HepG2 (cell line): ENCODE results near the gene TMED5. TPM values are rescaled to one million over a fixed set of nuclear protein-coding genes. Genes with fewer than 3 reads are reported as not detected.
A peak's percentile ranks its signal among the peaks of the same experiment; 100 is the strongest.

ENCODE experiments used
- ATAC-seq: fragments of 200-7000 bp; cut with Tn5 transposase; 3 replicates; pipeline ENCODE4 v1.9.1; 2020; ENCODE audit warnings: mild to moderate bottlenecking, moderate library complexity
- BruUV-seq: library from RNA; stranded (reverse); fragments of 400-500 nt; replicated peaks from 2 replicates; lab custom pipeline; 2021; lab: Mats Ljungman, UMichigan
- CTCF ChIA-PET: fragments of 300-600 bp; formaldehyde crosslinking; extraction: SDS; loops from one replicate; lab custom pipeline; 2021; ENCODE audit warnings: low total read pairs, inconsistent platforms, low intra/inter-chr PET ratio; lab: Yijun Ruan, JAX
- POLR2A ChIA-PET: fragments of 350-600 bp; sonication (Branson Sonifier 250); formaldehyde crosslinking; loops from one replicate; lab custom pipeline; 2020; ENCODE audit warnings: antibody characterized with exemption, inconsistent platforms; lab: Yijun Ruan, JAX
- DNase-seq: peaks from one replicate; pipeline ENCODE4 v3.0.0-alpha.2; 2015; ENCODE audit warnings: low spot score
- FAIRE-seq: peaks from 3 replicates; lab custom pipeline; 2011; peaks lifted over from hg19 to GRCh38; lab: Jason Lieb, UNC
- H2AFZ ChIP-seq: one replicate; pipeline ENCODE4 v1.6.1; 2011; ENCODE audit warnings: low read length, inconsistent platforms
- H3K27ac ChIP-seq: fragments of 300-600 bp; 3 replicates; pipeline ENCODE4 v1.8.0; 2011; ENCODE audit warnings: mixed run types, mild to moderate bottlenecking, mixed read lengths, low read length, inconsistent platforms; ENCODE audit not compliant: insufficient read depth; ENCODE audit errors: extremely low read length
- H3K27me3 ChIP-seq, 2 experiments: fragments of 200-600 bp in 1 of 2; 2 replicates in 1 of 2; 3 replicates in 1 of 2; pipeline versions ENCODE4 v1.6.0 to v1.8.0; 2011; ENCODE audit warnings: low read length in 2 of 2, mild to moderate bottlenecking in 2 of 2, moderate library complexity in 2 of 2, inconsistent platforms in 1 of 2; ENCODE audit not compliant: insufficient read depth in 2 of 2, control insufficient read depth in 1 of 2
- H3K36me3 ChIP-seq, 2 experiments: fragments of 200-600 bp in 1 of 2; replicated peaks in 1 of 2; 2 replicates in 1 of 2; 3 replicates in 1 of 2; pipeline versions ENCODE4 v1.5.1 to v1.8.0; 2011; ENCODE audit warnings: low read length in 2 of 2, inconsistent platforms in 1 of 2; ENCODE audit not compliant: insufficient read depth in 2 of 2, control insufficient read depth in 1 of 2
- H3K4me1 ChIP-seq: 2 replicates; pipeline ENCODE4 v1.5.1; 2012; ENCODE audit warnings: low read length, inconsistent platforms; ENCODE audit not compliant: insufficient read depth
- H3K4me2 ChIP-seq: 2 replicates; pipeline ENCODE4 v1.6.0; 2011; ENCODE audit warnings: low read depth, low read length, inconsistent platforms
- H3K4me3 ChIP-seq, 3 experiments: fragments of 200-600 bp in 1 of 3; sonication (generic), shearing (Covaris generic) in 1 of 3; replicated peaks in 1 of 3; 2 replicates each; pipeline ENCODE4 v1.5.1; 2011 to 2016; ENCODE audit warnings: low read length in 3 of 3, inconsistent platforms in 2 of 3, low read depth in 2 of 3, mild to moderate bottlenecking in 2 of 3, control low read depth in 1 of 3, mixed read lengths in 1 of 3; ENCODE audit not compliant: insufficient read depth in 1 of 3
- H3K79me2 ChIP-seq: one replicate; pipeline ENCODE4 v1.6.1; 2011; ENCODE audit warnings: low read length, inconsistent platforms; ENCODE audit not compliant: insufficient read depth
- H3K9ac ChIP-seq: 2 replicates; pipeline ENCODE4 v1.6.0; 2011; ENCODE audit warnings: mild to moderate bottlenecking, low read depth, low read length, inconsistent platforms; ENCODE audit not compliant: insufficient read depth
- H3K9me3 ChIP-seq: 2 replicates; pipeline ENCODE4 v1.5.1; 2012; ENCODE audit warnings: mild to moderate bottlenecking, low read length
- H4K20me1 ChIP-seq: 2 replicates; pipeline ENCODE4 v1.6.0; 2011; ENCODE audit warnings: inconsistent platforms, mild to moderate bottlenecking, low read length, moderate library complexity; ENCODE audit not compliant: insufficient read depth
- ARID2 ChIP-seq: sonication (generic); formaldehyde crosslinking; IDR thresholded peaks from 2 replicates; pipeline ENCODE4 v1.8.1; 2022; ENCODE audit warnings: mild to moderate bottlenecking, missing genetic modification reagents, borderline replicate concordance
- HDAC2 ChIP-seq: sonication (generic); formaldehyde crosslinking; IDR thresholded peaks from 2 replicates; pipeline ENCODE4 v1.4.0; 2020; ENCODE audit warnings: missing genetic modification reagents
- MAFF ChIP-seq: IDR thresholded peaks from 2 replicates; pipeline ENCODE4 v1.6.1; 2011; ENCODE audit warnings: low read depth, low read length, improper control_type of control experiment
- POLR2AphosphoS5 ChIP-seq: IDR thresholded peaks from 2 replicates; pipeline ENCODE4 v1.6.1; 2012; ENCODE audit warnings: low read depth, low read length
- RAD21 ChIP-seq: fragments of 450-650 bp; formaldehyde crosslinking; IDR thresholded peaks from 2 replicates; pipeline ENCODE4 v1.5.0; 2020; ENCODE audit warnings: mild to moderate bottlenecking
- REL ChIP-seq: sonication (generic); formaldehyde crosslinking; conservative IDR thresholded peaks from 2 replicates; pipeline ENCODE4 v1.8.0; 2022; ENCODE audit warnings: mild to moderate bottlenecking, missing genetic modification reagents, moderate library complexity
- SALL1 ChIP-seq: sonication (generic); formaldehyde crosslinking; IDR thresholded peaks from 2 replicates; pipeline ENCODE4 v1.8.0; 2022; ENCODE audit warnings: mild to moderate bottlenecking, missing genetic modification reagents
- ZNF354B ChIP-seq: sonication (generic); formaldehyde crosslinking; IDR thresholded peaks from 2 replicates; pipeline ENCODE4 v1.8.0; 2022; ENCODE audit warnings: mild to moderate bottlenecking, missing genetic modification reagents
- WGBS: methylation state at CpG from one replicate; pipeline ENCODE4 v1.1.6; 2017; ENCODE audit warnings: low lambda C conversion rate; 5-methylcytosine and 5-hydroxymethylcytosine counted together
- in situ Hi-C: cut with HindIII; loops from 2 replicates; pipeline ENCODE4 v1.10.0; 2017; ENCODE audit warnings: low pct_unique_long_range_greater_than_20kb; ENCODE audit not compliant: extremely low pct_ligation_motif_present
- intact Hi-C: fragments of 100-400 bp; cut with micrococcal nuclease; formaldehyde crosslinking; loops from one replicate; pipeline ENCODE4 v1.10.0; 2022; ENCODE audit not compliant: unreplicated experiment
- polyA plus RNA-seq, 8 experiments: library from polyadenylated mRNA; depleted of rRNA in 3 of 8; stranded (reverse) in 7 of 8; unstranded in 1 of 8; fragments of >200 nt; fragmentation: Illumina TruSeq in 4 of 8; extraction: Trizol in 4 of 8; gene quantifications; 2 replicates each; pipeline versions ENCODE4 v1.2.1 to v1.2.3, GENCODE V29; 2011 to 2016; ENCODE audit warnings: low read depth in 4 of 8, missing spikeins in 1 of 8, mixed read lengths in 1 of 8; ENCODE audit not compliant: insufficient read depth in 1 of 8
- total RNA-seq, 5 experiments: library from RNA; depleted of rRNA; stranded (reverse); fragments of >200 nt; fragmentation: Illumina TruSeq; extraction: Trizol; gene quantifications; 2 replicates each; pipeline ENCODE4 v1.2.3, GENCODE V29; 2016; ENCODE audit warnings: low read depth in 1 of 5
- TF ChIP-seq, protein P1 (sequence below): sonication (generic); formaldehyde crosslinking; IDR thresholded peaks from 2 replicates; pipeline ENCODE4 v1.4.0; 2020; ENCODE audit warnings: missing genetic modification reagents
- TF ChIP-seq, protein P2 (sequence below): sonication (generic); formaldehyde crosslinking; IDR thresholded peaks from 2 replicates; pipeline ENCODE4 v1.5.0; 2020; ENCODE audit warnings: mild to moderate bottlenecking, missing genetic modification reagents, borderline replicate concordance
- TF ChIP-seq, protein P3 (sequence below): sonication (generic); formaldehyde crosslinking; IDR thresholded peaks from 2 replicates; pipeline ENCODE4 v1.8.0; 2022; ENCODE audit warnings: low read depth, missing genetic modification reagents

The TMED5 gene
- total and polyA plus RNA-seq, 2 of the 13 experiments (the other 11 are each of a cell fraction or from before 2014, with no cell fraction given), result 58.1 to 99.0 TPM

- peak within 1 kb of the TSS; percentile 90 for H3K9ac ChIP-seq
- peaks cover 2 to 4% of the 10 kb centered on the region in 2 experiments; a peak in 2 of 5 replicates for H3K36me3 ChIP-seq
- ChIA-PET POLR2A (no interaction called here), CTCF (no interaction called here)
- BruUV-seq, result no TSS peak
- in situ Hi-C loops, result no loop called here
- peak within 1 kb of the TSS; percentile 85 to 100 (median 97) for H3K4me3 ChIP-seq
- no peak for FAIRE-seq
- no peaks in the 10 kb centered on the region; the same call in 1 of the 2 replicates for H4K20me1 ChIP-seq
- H3K79me2 ChIP-seq, result peaks cover 61% of the 10 kb centered on the region
- H3K27ac ChIP-seq, result peak within 1 kb of the TSS; percentile 95
- H3K27me3 ChIP-seq, result no peaks in the 10 kb centered on the region; a peak in 1 of 5 replicates
- intact Hi-C loops, result loop anchor here (2.0 kb wide), 1 partner anchor 48 kb away; no protein-coding TSS in a partner anchor
- no peak within 1 kb of the TSS for H2AFZ ChIP-seq
- DNase-seq, result peak; percentile 21
- WGBS, result 3% methylated on average over 19 of the region's 43 CpGs
- peak within 1 kb of the TSS; percentile 76 for H3K4me2 ChIP-seq
- peaks cover 41% of the 10 kb centered on the region for H3K4me1 ChIP-seq
- peak; percentile 5; the same call in 2 of the 3 replicates for ATAC-seq
- H3K9me3 ChIP-seq, result no peaks in the 10 kb centered on the region
- TF ChIP-seq RAD21 (CRISPR knock-in tag) (0 out of 2 replicates have a peak, but pooled peaks have one; percentile 14), HDAC2 (CRISPR knock-in tag) (peak; percentile 28; the same call in 1 of the 2 replicates), ARID2 (CRISPR knock-in tag) (0 out of 2 replicates have a peak, but pooled peaks have one; percentile 11), REL (CRISPR knock-in tag) (peak; percentile 69), SALL1 (CRISPR knock-in tag) (peak; percentile 7; the same call in 1 of the 2 replicates), POLR2AphosphoS5 (no peak), ZNF354B (no peak), MAFF (no peak)
- TF ChIP-seq, protein P1, sequence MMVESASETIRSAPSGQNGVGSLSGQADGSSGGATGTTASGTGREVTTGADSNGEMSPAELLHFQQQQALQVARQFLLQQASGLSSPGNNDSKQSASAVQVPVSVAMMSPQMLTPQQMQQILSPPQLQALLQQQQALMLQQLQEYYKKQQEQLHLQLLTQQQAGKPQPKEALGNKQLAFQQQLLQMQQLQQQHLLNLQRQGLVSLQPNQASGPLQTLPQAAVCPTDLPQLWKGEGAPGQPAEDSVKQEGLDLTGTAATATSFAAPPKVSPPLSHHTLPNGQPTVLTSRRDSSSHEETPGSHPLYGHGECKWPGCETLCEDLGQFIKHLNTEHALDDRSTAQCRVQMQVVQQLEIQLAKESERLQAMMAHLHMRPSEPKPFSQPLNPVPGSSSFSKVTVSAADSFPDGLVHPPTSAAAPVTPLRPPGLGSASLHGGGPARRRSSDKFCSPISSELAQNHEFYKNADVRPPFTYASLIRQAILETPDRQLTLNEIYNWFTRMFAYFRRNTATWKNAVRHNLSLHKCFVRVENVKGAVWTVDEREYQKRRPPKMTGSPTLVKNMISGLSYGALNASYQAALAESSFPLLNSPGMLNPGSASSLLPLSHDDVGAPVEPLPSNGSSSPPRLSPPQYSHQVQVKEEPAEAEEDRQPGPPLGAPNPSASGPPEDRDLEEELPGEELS (CRISPR knock-in tag), result no peak
- TF ChIP-seq, protein P2, sequence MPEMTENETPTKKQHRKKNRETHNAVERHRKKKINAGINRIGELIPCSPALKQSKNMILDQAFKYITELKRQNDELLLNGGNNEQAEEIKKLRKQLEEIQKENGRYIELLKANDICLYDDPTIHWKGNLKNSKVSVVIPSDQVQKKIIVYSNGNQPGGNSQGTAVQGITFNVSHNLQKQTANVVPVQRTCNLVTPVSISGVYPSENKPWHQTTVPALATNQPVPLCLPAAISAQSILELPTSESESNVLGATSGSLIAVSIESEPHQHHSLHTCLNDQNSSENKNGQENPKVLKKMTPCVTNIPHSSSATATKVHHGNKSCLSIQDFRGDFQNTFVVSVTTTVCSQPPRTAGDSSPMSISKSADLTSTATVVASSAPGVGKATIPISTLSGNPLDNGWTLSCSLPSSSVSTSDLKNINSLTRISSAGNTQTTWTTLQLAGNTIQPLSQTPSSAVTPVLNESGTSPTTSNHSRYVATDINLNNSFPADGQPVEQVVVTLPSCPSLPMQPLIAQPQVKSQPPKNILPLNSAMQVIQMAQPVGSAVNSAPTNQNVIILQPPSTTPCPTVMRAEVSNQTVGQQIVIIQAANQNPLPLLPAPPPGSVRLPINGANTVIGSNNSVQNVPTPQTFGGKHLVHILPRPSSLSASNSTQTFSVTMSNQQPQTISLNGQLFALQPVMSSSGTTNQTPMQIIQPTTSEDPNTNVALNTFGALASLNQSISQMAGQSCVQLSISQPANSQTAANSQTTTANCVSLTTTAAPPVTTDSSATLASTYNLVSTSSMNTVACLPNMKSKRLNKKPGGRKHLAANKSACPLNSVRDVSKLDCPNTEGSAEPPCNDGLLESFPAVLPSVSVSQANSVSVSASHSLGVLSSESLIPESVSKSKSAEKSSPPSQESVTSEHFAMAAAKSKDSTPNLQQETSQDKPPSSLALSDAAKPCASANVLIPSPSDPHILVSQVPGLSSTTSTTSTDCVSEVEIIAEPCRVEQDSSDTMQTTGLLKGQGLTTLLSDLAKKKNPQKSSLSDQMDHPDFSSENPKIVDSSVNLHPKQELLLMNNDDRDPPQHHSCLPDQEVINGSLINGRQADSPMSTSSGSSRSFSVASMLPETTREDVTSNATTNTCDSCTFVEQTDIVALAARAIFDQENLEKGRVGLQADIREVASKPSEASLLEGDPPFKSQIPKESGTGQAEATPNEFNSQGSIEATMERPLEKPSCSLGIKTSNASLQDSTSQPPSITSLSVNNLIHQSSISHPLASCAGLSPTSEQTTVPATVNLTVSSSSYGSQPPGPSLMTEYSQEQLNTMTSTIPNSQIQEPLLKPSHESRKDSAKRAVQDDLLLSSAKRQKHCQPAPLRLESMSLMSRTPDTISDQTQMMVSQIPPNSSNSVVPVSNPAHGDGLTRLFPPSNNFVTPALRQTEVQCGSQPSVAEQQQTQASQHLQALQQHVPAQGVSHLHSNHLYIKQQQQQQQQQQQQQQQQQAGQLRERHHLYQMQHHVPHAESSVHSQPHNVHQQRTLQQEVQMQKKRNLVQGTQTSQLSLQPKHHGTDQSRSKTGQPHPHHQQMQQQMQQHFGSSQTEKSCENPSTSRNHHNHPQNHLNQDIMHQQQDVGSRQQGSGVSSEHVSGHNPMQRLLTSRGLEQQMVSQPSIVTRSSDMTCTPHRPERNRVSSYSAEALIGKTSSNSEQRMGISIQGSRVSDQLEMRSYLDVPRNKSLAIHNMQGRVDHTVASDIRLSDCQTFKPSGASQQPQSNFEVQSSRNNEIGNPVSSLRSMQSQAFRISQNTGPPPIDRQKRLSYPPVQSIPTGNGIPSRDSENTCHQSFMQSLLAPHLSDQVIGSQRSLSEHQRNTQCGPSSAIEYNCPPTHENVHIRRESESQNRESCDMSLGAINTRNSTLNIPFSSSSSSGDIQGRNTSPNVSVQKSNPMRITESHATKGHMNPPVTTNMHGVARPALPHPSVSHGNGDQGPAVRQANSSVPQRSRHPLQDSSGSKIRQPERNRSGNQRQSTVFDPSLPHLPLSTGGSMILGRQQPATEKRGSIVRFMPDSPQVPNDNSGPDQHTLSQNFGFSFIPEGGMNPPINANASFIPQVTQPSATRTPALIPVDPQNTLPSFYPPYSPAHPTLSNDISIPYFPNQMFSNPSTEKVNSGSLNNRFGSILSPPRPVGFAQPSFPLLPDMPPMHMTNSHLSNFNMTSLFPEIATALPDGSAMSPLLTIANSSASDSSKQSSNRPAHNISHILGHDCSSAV (CRISPR knock-in tag), result no peak
- TF ChIP-seq, protein P3, sequence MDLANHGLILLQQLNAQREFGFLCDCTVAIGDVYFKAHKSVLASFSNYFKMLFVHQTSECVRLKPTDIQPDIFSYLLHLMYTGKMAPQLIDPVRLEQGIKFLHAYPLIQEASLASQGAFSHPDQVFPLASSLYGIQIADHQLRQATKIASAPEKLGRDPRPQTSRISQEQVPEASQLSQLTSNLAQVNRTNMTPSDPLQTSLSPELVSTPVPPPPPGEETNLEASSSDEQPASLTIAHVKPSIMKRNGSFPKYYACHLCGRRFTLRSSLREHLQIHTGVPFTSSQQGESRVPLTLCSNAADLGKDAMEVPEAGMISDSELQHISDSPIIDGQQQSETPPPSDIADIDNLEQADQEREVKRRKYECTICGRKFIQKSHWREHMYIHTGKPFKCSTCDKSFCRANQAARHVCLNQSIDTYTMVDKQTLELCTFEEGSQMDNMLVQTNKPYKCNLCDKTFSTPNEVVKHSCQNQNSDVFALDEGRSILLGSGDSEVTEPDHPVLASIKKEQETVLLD (CRISPR knock-in tag), result 0 out of 2 replicates have a peak, but pooled peaks have one; percentile 47
Measured at GRCh38 chr1:93180723-93181613, 755 bp upstream of the TMED5 start, which contains the start of gene CCDC18. Gene CCDC18, plus strand, starts transcription at chr1:93180724. Its CDS starts 2,638 bp downstream, at chr1:93183362.
